SK-N-SH treated with all-trans-retinoic acid at 6 μM for 48 hours (cell line): Measurements from ENCODE around the gene PPIL4.

Source experiments
- ATAC-seq: fragments of 200-7000 bp; cut with Tn5 transposase; 3 replicates; pipeline ENCODE4 v1.9.1; 2020; ENCODE audit warnings: mild to moderate bottlenecking, moderate library complexity
- ARNTL ChIP-seq: fragments of 450-650 bp; formaldehyde crosslinking; IDR thresholded peaks from 2 replicates; pipeline ENCODE4 v1.5.0; 2020; ENCODE audit warnings: low read depth, mild to moderate bottlenecking, moderate library complexity, borderline replicate concordance
- BACH2 ChIP-seq: fragments of 250-450 bp; sonication (Bioruptor Pico); IDR thresholded peaks from 2 replicates; pipeline ENCODE4 v1.9.0; 2021; ENCODE audit warnings: mild to moderate bottlenecking, borderline replicate concordance
- CREB5 ChIP-seq: fragments of 250-450 bp; sonication (Bioruptor Pico); IDR thresholded peaks from 2 replicates; pipeline ENCODE4 v1.5.1; 2020; ENCODE audit warnings: low read depth, mild to moderate bottlenecking, moderate library complexity
- CSDC2 ChIP-seq: fragments of 250-450 bp; sonication (Bioruptor Pico); IDR thresholded peaks from 2 replicates; pipeline ENCODE4 v1.5.0; 2020; ENCODE audit warnings: mild to moderate bottlenecking, moderate library complexity
- CSRNP3 ChIP-seq: fragments of 250-450 bp; sonication (Bioruptor Pico); IDR thresholded peaks from 2 replicates; pipeline ENCODE4 v1.5.1; 2021; ENCODE audit warnings: mild to moderate bottlenecking, moderate library complexity
- ESRRG ChIP-seq: fragments of 250-450 bp; sonication (Bioruptor Pico); IDR thresholded peaks from 2 replicates; pipeline ENCODE4 v1.6.1; 2021; ENCODE audit warnings: mild to moderate bottlenecking
- GLIS3 ChIP-seq: fragments of 250-450 bp; sonication (Bioruptor Pico); IDR thresholded peaks from 2 replicates; pipeline ENCODE4 v1.5.0; 2020; ENCODE audit warnings: mild to moderate bottlenecking, moderate library complexity
- ISL1 ChIP-seq: fragments of 250-450 bp; sonication (Bioruptor Pico); IDR thresholded peaks from 2 replicates; pipeline ENCODE4 v2.1.2; 2022; ENCODE audit warnings: mild to moderate bottlenecking, moderate library complexity
- OSR1 ChIP-seq: fragments of 250-450 bp; sonication (Bioruptor Pico); IDR thresholded peaks from 2 replicates; pipeline ENCODE4 v1.8.0; 2022; ENCODE audit warnings: moderate library complexity, mild to moderate bottlenecking, inconsistent platforms
- PATZ1 ChIP-seq: fragments of 250-450 bp; sonication (Bioruptor Pico); IDR thresholded peaks from 2 replicates; pipeline ENCODE4 v1.8.0; 2020; ENCODE audit warnings: mild to moderate bottlenecking, moderate library complexity, borderline replicate concordance
- POU6F1 ChIP-seq: fragments of 250-450 bp; sonication (Bioruptor Pico); IDR thresholded peaks from 2 replicates; pipeline ENCODE4 v1.8.0; 2021; ENCODE audit warnings: low read depth, mild to moderate bottlenecking, moderate library complexity, borderline replicate concordance
- RARB ChIP-seq: fragments of 250-450 bp; sonication (Bioruptor Pico); IDR thresholded peaks from 2 replicates; pipeline ENCODE4 v1.8.0; 2021; ENCODE audit warnings: mild to moderate bottlenecking, moderate library complexity
- SNAI2 ChIP-seq: fragments of 250-450 bp; sonication (Bioruptor Pico); IDR thresholded peaks from 2 replicates; pipeline ENCODE4 v1.5.0; 2020; ENCODE audit warnings: mild to moderate bottlenecking, moderate library complexity
- TCF4 ChIP-seq: fragments of 250-450 bp; sonication (Bioruptor Pico); IDR thresholded peaks from 2 replicates; pipeline ENCODE4 v1.8.0; 2021; ENCODE audit warnings: mild to moderate bottlenecking, moderate library complexity, borderline replicate concordance
- TOX ChIP-seq: fragments of 250-450 bp; sonication (Bioruptor Pico); IDR thresholded peaks from 2 replicates; pipeline ENCODE4 v1.8.0; 2021; ENCODE audit warnings: mild to moderate bottlenecking, moderate library complexity, borderline replicate concordance
- TSHZ2 ChIP-seq: fragments of 250-450 bp; sonication (Bioruptor Pico); IDR thresholded peaks from 2 replicates; pipeline ENCODE4 v1.5.0; 2020; ENCODE audit warnings: mild to moderate bottlenecking, moderate library complexity
- ZC3H10 ChIP-seq: fragments of 250-450 bp; sonication (Bioruptor Pico); IDR thresholded peaks from 2 replicates; pipeline ENCODE4 v1.5.1; 2021; ENCODE audit warnings: mild to moderate bottlenecking, moderate library complexity
- ZFP3 ChIP-seq: fragments of 250-450 bp; sonication (Bioruptor Pico); IDR thresholded peaks from 2 replicates; pipeline ENCODE4 v1.5.0; 2020; ENCODE audit warnings: mild to moderate bottlenecking, moderate library complexity
- ZFP30 ChIP-seq: fragments of 450-650 bp; formaldehyde crosslinking; IDR thresholded peaks from 2 replicates; pipeline ENCODE4 v1.5.0; 2022; ENCODE audit warnings: mild to moderate bottlenecking, moderate library complexity
- ZNF565 ChIP-seq: fragments of 450-650 bp; formaldehyde crosslinking; conservative IDR thresholded peaks from 2 replicates; pipeline ENCODE4 v1.5.0; 2020; ENCODE audit warnings: low read depth, mild to moderate bottlenecking, moderate library complexity
- ZNF70 ChIP-seq: fragments of 450-650 bp; formaldehyde crosslinking; IDR thresholded peaks from 2 replicates; pipeline ENCODE4 v1.5.0; 2020; ENCODE audit warnings: mild to moderate bottlenecking, moderate library complexity
- ZNF8 ChIP-seq: fragments of 450-650 bp; formaldehyde crosslinking; IDR thresholded peaks from 2 replicates; pipeline ENCODE4 v1.5.0; 2020; ENCODE audit warnings: mild to moderate bottlenecking, moderate library complexity

PPIL4 gene

GRCh38 chr6:149473080-149474052 is 72.5 kb downstream of the PPIL4 start:
- no peak for ATAC-seq
- no peak for TF ChIP-seq ZFP30 (CRISPR knock-in tag)
- no peak for TF ChIP-seq ZFP3 (CRISPR knock-in tag)
- TF ChIP-seq ISL1 = no peak
- no peak for TF ChIP-seq TOX (CRISPR knock-in tag)
- TF ChIP-seq POU6F1 (CRISPR knock-in tag) = no peak
- no peak for TF ChIP-seq RARB (CRISPR knock-in tag)
- TF ChIP-seq ESRRG (CRISPR knock-in tag) = no peak
- no peak for TF ChIP-seq BACH2
- no peak for TF ChIP-seq CSDC2
- no peak for TF ChIP-seq GLIS3 (CRISPR knock-in tag)
- TF ChIP-seq ZNF565 (CRISPR knock-in tag) = no peak
- TF ChIP-seq TCF4 (CRISPR knock-in tag) = no peak
- TF ChIP-seq ZNF70 = no peak
- TF ChIP-seq CREB5 (CRISPR knock-in tag) = no peak
- TF ChIP-seq ZNF8 (CRISPR knock-in tag) = no peak
- no peak for TF ChIP-seq TSHZ2 (CRISPR knock-in tag)
- no peak for TF ChIP-seq CSRNP3
- TF ChIP-seq OSR1 (CRISPR knock-in tag) = no peak
- TF ChIP-seq PATZ1 = no peak

- TF ChIP-seq SNAI2 (CRISPR knock-in tag) (no peak), TOX (CRISPR knock-in tag) (no peak), PATZ1 (no peak), ESRRG (CRISPR knock-in tag) (no peak), ARNTL (CRISPR knock-in tag) (no peak), TCF4 (CRISPR knock-in tag) (no peak), ZFP3 (CRISPR knock-in tag) (no peak), ZC3H10 (CRISPR knock-in tag) (no peak), CSRNP3 (no peak), ZNF565 (CRISPR knock-in tag) (no peak), ZNF8 (CRISPR knock-in tag) (no peak), CREB5 (CRISPR knock-in tag) (no peak), RARB (CRISPR knock-in tag) (no peak)
- no peak for ATAC-seq
Measured at GRCh38 chr6:149472241-149472640, 73.6 kb downstream of the PPIL4 start.
